K562 (cell line): ENCODE measurements around the gene CMAS. TPM values are rescaled to one million over a fixed set of nuclear protein-coding genes. Genes with fewer than 3 reads are reported as not detected.

Source experiments
- ATAC-seq: fragments of 200-7000 bp; cut with Tn5 transposase; 3 replicates; pipeline ENCODE4 v1.9.1; 2020; ENCODE audit warnings: moderate library complexity
- BruUV-seq: library from RNA; stranded (reverse); fragments of 400-500 nt; replicated peaks from 2 replicates; lab custom pipeline; 2021; lab: Mats Ljungman, UMichigan
- CTCF ChIA-PET: fragments of 300-600 bp; formaldehyde crosslinking; extraction: SDS; loops from one replicate; lab custom pipeline; 2021; ENCODE audit warnings: low intra/inter-chr PET ratio; lab: Yijun Ruan, JAX
- POLR2A ChIA-PET: fragments of 300-600, 350-650 bp; sonication (Branson Sonifier 250); formaldehyde crosslinking; extraction: SDS; loops from one replicate; lab custom pipeline; 2021; ENCODE audit warnings: antibody characterized with exemption, inconsistent platforms; lab: Yijun Ruan, JAX
- DNase-seq, 4 experiments: peaks; one replicate each; pipeline versions ENCODE4 v3.0.0 to v3.0.0-alpha.2; 2011 to 2018; ENCODE audit warnings: low spot score in 3 of 4, mixed read lengths in 3 of 4; ENCODE audit errors: extremely low read depth in 1 of 4
- FAIRE-seq: peaks from 2 replicates; lab custom pipeline; 2011; peaks lifted over from hg19 to GRCh38; lab: Jason Lieb, UNC
- H2AFZ ChIP-seq: 2 replicates; pipeline ENCODE4 v1.6.0; 2011; ENCODE audit warnings: low read depth, low read length, control low read depth, inconsistent platforms
- H3K27ac ChIP-seq: fragments of 200-600 bp; 3 replicates; pipeline ENCODE4 v1.8.0; 2011; ENCODE audit warnings: low read depth, mild to moderate bottlenecking, control low read depth, inconsistent platforms, low read length, moderate library complexity, mixed read lengths; ENCODE audit errors: extremely low read depth
- H3K27me3 ChIP-seq, 2 experiments: fragments of 300-600 bp in 1 of 2; 2 replicates in 1 of 2; 3 replicates in 1 of 2; pipeline versions ENCODE4 v1.6.0 to v1.8.0; 2011; ENCODE audit warnings: inconsistent platforms in 2 of 2, low read length in 2 of 2, mild to moderate bottlenecking in 1 of 2, mixed read lengths in 1 of 2, moderate library complexity in 1 of 2; ENCODE audit not compliant: control insufficient read depth in 2 of 2, insufficient read depth in 2 of 2
- H3K36me3 ChIP-seq: fragments of 300-600 bp; 3 replicates; pipeline ENCODE4 v1.8.0; 2011; ENCODE audit warnings: mild to moderate bottlenecking, low read length, inconsistent platforms; ENCODE audit not compliant: control insufficient read depth, insufficient read depth
- H3K4me1 ChIP-seq, 2 experiments: fragments of 200-600 bp in 1 of 2; replicated peaks in 1 of 2; 2 replicates in 1 of 2; 3 replicates in 1 of 2; pipeline versions ENCODE4 v1.5.1 to v1.8.0; 2011; ENCODE audit warnings: inconsistent platforms in 2 of 2, low read length in 2 of 2, mild to moderate bottlenecking in 1 of 2, mixed read lengths in 1 of 2, moderate library complexity in 1 of 2; ENCODE audit not compliant: control insufficient read depth in 2 of 2, insufficient read depth in 2 of 2
- H3K4me2 ChIP-seq: 2 replicates; pipeline ENCODE4 v1.6.1; 2011; ENCODE audit warnings: low read length, control low read depth, inconsistent platforms, mixed read lengths; ENCODE audit not compliant: insufficient read depth
- H3K4me3 ChIP-seq: fragments of 200-600 bp; sonication (generic), shearing (Covaris generic); 2 replicates; pipeline ENCODE4 v1.5.1; 2016; ENCODE audit warnings: control low read depth, inconsistent platforms
- H3K79me2 ChIP-seq: fragments of 200-600 bp; 3 replicates; pipeline ENCODE4 v1.8.0; 2011; ENCODE audit warnings: low read length, inconsistent platforms; ENCODE audit not compliant: control insufficient read depth, insufficient read depth
- H3K9ac ChIP-seq, 2 experiments: 2 replicates each; pipeline versions ENCODE4 v1.6.0 to v1.6.1; 2011; ENCODE audit warnings: low read depth in 2 of 2, low read length in 2 of 2, control low read depth in 1 of 2, inconsistent platforms in 1 of 2, mild to moderate bottlenecking in 1 of 2, mixed read lengths in 1 of 2; ENCODE audit not compliant: insufficient read depth in 1 of 2
- H3K9me1 ChIP-seq: one replicate; pipeline ENCODE4 v1.6.0; 2011; ENCODE audit warnings: inconsistent platforms, mild to moderate bottlenecking, low read length, moderate library complexity; ENCODE audit not compliant: control insufficient read depth, insufficient read depth
- H3K9me3 ChIP-seq: replicated peaks from 2 replicates; pipeline ENCODE4 v1.5.1; 2011; ENCODE audit warnings: low read depth, low read length, inconsistent platforms; ENCODE audit not compliant: control insufficient read depth, insufficient read depth
- H4K20me1 ChIP-seq: replicated peaks from 2 replicates; pipeline ENCODE4 v1.6.1; 2011; ENCODE audit warnings: low read length, inconsistent platforms, mixed read lengths; ENCODE audit not compliant: control insufficient read depth, insufficient read depth
- ADNP ChIP-seq: fragments of 200-800 bp; sonication (Bioruptor generic); IDR thresholded peaks from 2 replicates; pipeline ENCODE4 v1.6.1; 2016; ENCODE audit warnings: missing genetic modification characterization, missing compliant biosample characterization
- GTF2A2 ChIP-seq: IDR thresholded peaks from 2 replicates; pipeline ENCODE4 v1.6.1; 2016; ENCODE audit warnings: mild to moderate bottlenecking, missing genetic modification characterization, missing compliant biosample characterization
- LCOR ChIP-seq: sonication (generic); formaldehyde crosslinking; IDR thresholded peaks from 2 replicates; pipeline ENCODE4 v1.8.0; 2022; ENCODE audit warnings: mild to moderate bottlenecking, missing genetic modification reagents
- MEF2D ChIP-seq: conservative IDR thresholded peaks from 2 replicates; pipeline ENCODE4 v1.6.1; 2016; ENCODE audit warnings: low read depth, missing genetic modification characterization, missing compliant biosample characterization
- NFIX ChIP-seq: fragments of 250-450 bp; sonication (Bioruptor Pico); IDR thresholded peaks from 2 replicates; pipeline ENCODE4 v1.4.0; 2020; ENCODE audit warnings: low read depth, mild to moderate bottlenecking, moderate library complexity
- NFYB ChIP-seq: IDR thresholded peaks from 2 replicates; pipeline ENCODE4 v1.6.1; 2011; ENCODE audit warnings: mild to moderate bottlenecking, moderate library complexity; ENCODE audit not compliant: insufficient read length; ENCODE audit errors: extremely low read depth
- SPI1 ChIP-seq: IDR thresholded peaks from 2 replicates; pipeline ENCODE4 v1.6.1; 2011; ENCODE audit warnings: low read depth, low read length, control low read depth, borderline replicate concordance
- ZNF124 ChIP-seq: sonication (generic); formaldehyde crosslinking; IDR thresholded peaks from 2 replicates; pipeline ENCODE4 v1.8.1; 2022; ENCODE audit warnings: missing genetic modification reagents
- WGBS: fragments of 100-300 bp; shearing (Covaris generic); methylation state at CpG from one replicate; pipeline ENCODE4 v1.1.6; 2016; ENCODE audit warnings: low coverage, mixed read lengths; ENCODE audit not compliant: insufficient coverage; ENCODE audit errors: missing lambda C conversion rate; 5-methylcytosine and 5-hydroxymethylcytosine counted together
- in situ Hi-C: fragments of 300-500 bp; cut with MboI; formaldehyde crosslinking; loops from 4 replicates; pipeline ENCODE4 v1.15.0; 2018; ENCODE audit warnings: inconsistent platforms, mixed read lengths
- intact Hi-C: fragments of 100-400 bp; cut with micrococcal nuclease; formaldehyde crosslinking; loops from 2 replicates; pipeline ENCODE4 v1.14.2; 2022
- polyA plus RNA-seq, 8 experiments: library from polyadenylated mRNA; depleted of rRNA in 4 of 8; stranded (reverse) in 5 of 8; unstranded in 3 of 8; fragments of >200 nt; fragmentation: Nextera tagmentation in 2 of 8; fragmentation: Illumina TruSeq in 1 of 8; extraction: Ambion mirVana in 2 of 8; extraction: Trizol in 1 of 8; gene quantifications; 2 replicates each; pipeline versions ENCODE4 v1.2.1 to v1.2.3, GENCODE V29; 2011 to 2014; ENCODE audit warnings: inconsistent platforms in 1 of 8, missing spikeins in 1 of 8
- total RNA-seq, 7 experiments: library from RNA; depleted of rRNA in 6 of 7; stranded (reverse); fragments of >200 nt in 6 of 7; fragmentation: Illumina TruSeq in 2 of 7; extraction: Trizol in 2 of 7; gene quantifications; 2 replicates each; pipeline versions ENCODE4 v1.2.1 to v1.2.3, GENCODE V29; 2011 to 2021; ENCODE audit warnings: low replicate concordance in 1 of 7
- TF ChIP-seq, protein P1 (sequence below), 2 experiments: fragments of 250-450 bp in 1 of 2; fragments of 450-650 bp in 1 of 2; sonication (Bioruptor Pico) in 1 of 2; IDR thresholded peaks; 2 replicates each; pipeline versions ENCODE4 v1.6.1 to v1.8.0; 2016 to 2021; ENCODE audit warnings: mild to moderate bottlenecking in 2 of 2, moderate library complexity in 2 of 2, missing compliant biosample characterization in 1 of 2, missing genetic modification characterization in 1 of 2
- TF ChIP-seq, protein P2 (sequence below): sonication (generic); formaldehyde crosslinking; IDR thresholded peaks from 2 replicates; pipeline ENCODE4 v1.4.0; 2020; ENCODE audit warnings: mild to moderate bottlenecking, missing genetic modification reagents

CMAS gene
- total and polyA plus RNA-seq, 9 of the 15 experiments (the other 6 are each of a cell fraction or from before 2014, with no cell fraction given) = 29.7 to 108 (median 65.3) TPM

- Histone ChIP-seq H3K27me3 (no peaks in the 10 kb centered on the region), H3K27ac (no peak overlapping the region), H4K20me1 (no peaks in the 10 kb centered on the region), H3K9me3 (no peaks in the 10 kb centered on the region; the same call in 1 of the 2 replicates), H3K79me2 (no peaks in the 10 kb centered on the region), H3K9me1 (no peaks in the 10 kb centered on the region), H3K9ac (no peak overlapping the region), H3K36me3 (no peaks in the 10 kb centered on the region), H3K4me1 (no peaks in the 10 kb centered on the region; a peak in 1 of 5 replicates), H3K4me2 (no peak overlapping the region), H3K4me3 (no peak overlapping the region), H2AFZ (peak overlapping the region; percentile 51; the same call in 1 of the 2 replicates)
- ChIA-PET POLR2A (no interaction called here), CTCF (no interaction called here)
- ATAC-seq = no peak
- no peak for FAIRE-seq
- intact Hi-C loops (no loop called here), in situ Hi-C loops (loop anchor here (10.0 kb wide), 1 partner anchor 231 kb away; the partner anchor contains the start of gene ST8SIA1)
- WGBS = 0% methylated on average over 2 of the region's 2 CpGs
- no peak for DNase-seq
- TF ChIP-seq LCOR (CRISPR knock-in tag) (no peak), SPI1 (peak; percentile 51)
- no TSS peak for BruUV-seq
Measured at GRCh38 chr12:22103418-22103817, 57.4 kb downstream of the CMAS start.

GRCh38 chr12:22105542-22105941 lies 59.5 kb downstream of the CMAS start:
- Histone ChIP-seq H3K27ac (no peak overlapping the region), H3K27me3 (no peaks in the 10 kb centered on the region), H3K4me2 (no peak overlapping the region), H3K79me2 (no peaks in the 10 kb centered on the region), H3K4me3 (no peak overlapping the region), H3K9ac (no peak overlapping the region), H2AFZ (no peak overlapping the region), H3K9me1 (no peaks in the 10 kb centered on the region), H3K9me3 (no peaks in the 10 kb centered on the region), H4K20me1 (no peaks in the 10 kb centered on the region), H3K4me1 (no peaks in the 10 kb centered on the region; a peak in 1 of 5 replicates), H3K36me3 (no peaks in the 10 kb centered on the region)
- DNase-seq (no peak), ATAC-seq (no peak), FAIRE-seq (no peak)
- TF ChIP-seq NFIX (no peak), GTF2A2 (tag) (no peak), MEF2D (tag) (no peak), ADNP (tag) (no peak), ZNF124 (CRISPR knock-in tag) (no peak), NFYB (no peak)
- TF ChIP-seq, protein P1, sequence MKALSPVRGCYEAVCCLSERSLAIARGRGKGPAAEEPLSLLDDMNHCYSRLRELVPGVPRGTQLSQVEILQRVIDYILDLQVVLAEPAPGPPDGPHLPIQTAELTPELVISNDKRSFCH (CRISPR knock-in tag; IDR thresholded peaks at IDR 0.05) = no peak
- TF ChIP-seq, protein P1 (tag; IDR thresholded peaks at IDR 0.05) = no peak
- TF ChIP-seq, protein P2, sequence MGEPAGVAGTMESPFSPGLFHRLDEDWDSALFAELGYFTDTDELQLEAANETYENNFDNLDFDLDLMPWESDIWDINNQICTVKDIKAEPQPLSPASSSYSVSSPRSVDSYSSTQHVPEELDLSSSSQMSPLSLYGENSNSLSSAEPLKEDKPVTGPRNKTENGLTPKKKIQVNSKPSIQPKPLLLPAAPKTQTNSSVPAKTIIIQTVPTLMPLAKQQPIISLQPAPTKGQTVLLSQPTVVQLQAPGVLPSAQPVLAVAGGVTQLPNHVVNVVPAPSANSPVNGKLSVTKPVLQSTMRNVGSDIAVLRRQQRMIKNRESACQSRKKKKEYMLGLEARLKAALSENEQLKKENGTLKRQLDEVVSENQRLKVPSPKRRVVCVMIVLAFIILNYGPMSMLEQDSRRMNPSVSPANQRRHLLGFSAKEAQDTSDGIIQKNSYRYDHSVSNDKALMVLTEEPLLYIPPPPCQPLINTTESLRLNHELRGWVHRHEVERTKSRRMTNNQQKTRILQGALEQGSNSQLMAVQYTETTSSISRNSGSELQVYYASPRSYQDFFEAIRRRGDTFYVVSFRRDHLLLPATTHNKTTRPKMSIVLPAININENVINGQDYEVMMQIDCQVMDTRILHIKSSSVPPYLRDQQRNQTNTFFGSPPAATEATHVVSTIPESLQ (CRISPR knock-in tag) = no peak
- in situ Hi-C loops (loop anchor here (10.0 kb wide), 1 partner anchor 229 kb away; the partner anchor contains the start of gene ST8SIA1), intact Hi-C loops (no loop called here)
- ChIA-PET CTCF (no interaction called here), POLR2A (no interaction called here)
- BruUV-seq = no TSS peak
